HCT116 (cell line): ENCODE data around the gene MAPRE3. TPM values are rescaled to one million over a fixed set of nuclear protein-coding genes. Genes with fewer than 3 reads are reported as not detected.

Source experiments
- ATAC-seq: fragments of 200-7000 bp; cut with Tn5 transposase; 2 replicates; pipeline ENCODE4 v1.9.1; 2020; ENCODE audit warnings: mild to moderate bottlenecking, moderate library complexity
- BruUV-seq: library from RNA; stranded (reverse); fragments of 400-500 nt; replicated peaks from 2 replicates; lab custom pipeline; 2021; lab: Mats Ljungman, UMichigan
- CTCF ChIA-PET: fragments of 300-600 bp; sonication (Branson Sonifier 250); formaldehyde crosslinking; loops from one replicate; lab custom pipeline; 2021; ENCODE audit warnings: antibody characterized with exemption; lab: Charles Lee
- POLR2A ChIA-PET: fragments of 300-600, 350-600 bp; sonication (Branson Sonifier 250); formaldehyde crosslinking; loops from one replicate; lab custom pipeline; 2021; ENCODE audit warnings: antibody characterized with exemption; lab: Charles Lee
- RAD21 ChIA-PET, 2 experiments: fragments of 300-600 bp; sonication (Branson Sonifier 250); formaldehyde crosslinking; loops; one replicate each; lab custom pipeline; 2023; ENCODE audit warnings: low total read pairs in 2 of 2; ENCODE audit not compliant: uncharacterized antibody in 2 of 2, unreplicated experiment in 2 of 2, low non-redundant PET in 1 of 2; lab: Charles Lee
- DNase-seq: peaks from one replicate; pipeline ENCODE4 v3.0.0-alpha.2; 2010; ENCODE audit warnings: low read depth, low spot score
- H2AFZ ChIP-seq: fragments of 200-600 bp; shearing (Covaris generic), sonication (generic); 2 replicates; pipeline ENCODE4 v1.6.1; 2017; ENCODE audit warnings: low read depth, mixed run types, mixed read lengths, antibody characterized with exemption, low read length; ENCODE audit not compliant: poor library complexity, severe bottlenecking
- H3K27ac ChIP-seq: 2 replicates; pipeline ENCODE4 v1.5.1; 2012; ENCODE audit warnings: low read depth, low read length
- H3K27me3 ChIP-seq: fragments of 200-600 bp; sonication (generic); 2 replicates; pipeline ENCODE4 v1.6.1; 2016; ENCODE audit warnings: mixed run types, low read length, mixed read lengths; ENCODE audit not compliant: insufficient read depth
- H3K36me3 ChIP-seq, 2 experiments: fragments of 200-500 bp in 1 of 2; fragments of 200-600 bp in 1 of 2; sonication (Bioruptor generic) in 1 of 2; sonication (generic) in 1 of 2; 2 replicates each; pipeline versions ENCODE4 v1.5.1 to v1.6.1; 2014 to 2016; ENCODE audit warnings: low read length in 2 of 2, inconsistent platforms in 1 of 2, mixed read lengths in 1 of 2, mixed run types in 1 of 2; ENCODE audit not compliant: insufficient read depth in 2 of 2, control insufficient read depth in 1 of 2
- H3K4me1 ChIP-seq, 2 experiments: fragments of 200-600 bp in 1 of 2; sonication (generic) in 1 of 2; 2 replicates each; pipeline versions ENCODE4 v1.5.1 to v1.6.1; 2012 to 2017; ENCODE audit warnings: low read length in 2 of 2, inconsistent platforms in 1 of 2, mild to moderate bottlenecking in 1 of 2, mixed read lengths in 1 of 2, mixed run types in 1 of 2, moderate library complexity in 1 of 2; ENCODE audit not compliant: insufficient read depth in 2 of 2, control insufficient read depth in 1 of 2
- H3K4me2 ChIP-seq: fragments of 200-600 bp; sonication (generic); 2 replicates; pipeline ENCODE4 v1.6.1; 2017; ENCODE audit warnings: mixed run types, low read length, mixed read lengths
- H3K4me3 ChIP-seq, 2 experiments: fragments of 200-600 bp in 1 of 2; sonication (generic) in 1 of 2; replicated peaks in 1 of 2; 2 replicates each; pipeline ENCODE4 v1.5.1; 2011 to 2016; ENCODE audit warnings: low read length in 2 of 2, control low read depth in 1 of 2, low read depth in 1 of 2, mild to moderate bottlenecking in 1 of 2, mixed read lengths in 1 of 2, mixed run types in 1 of 2
- H3K79me2 ChIP-seq: fragments of 200-600 bp; sonication (generic); 2 replicates; pipeline ENCODE4 v1.6.1; 2017; ENCODE audit warnings: mild to moderate bottlenecking, mixed run types, low read length, moderate library complexity, mixed read lengths; ENCODE audit not compliant: insufficient read depth
- H3K9ac ChIP-seq: fragments of 200-600 bp; sonication (generic); 2 replicates; pipeline ENCODE4 v1.6.1; 2016; ENCODE audit warnings: low read length, mixed read lengths
- H3K9me2 ChIP-seq: fragments of 200-600 bp; sonication (generic), shearing (Covaris generic); 2 replicates; pipeline ENCODE4 v1.6.1; 2017; ENCODE audit warnings: mixed run types, mild to moderate bottlenecking, moderate library complexity; ENCODE audit not compliant: insufficient read depth
- H3K9me3 ChIP-seq, 2 experiments: fragments of 200-500 bp in 1 of 2; fragments of 200-600 bp in 1 of 2; sonication (Bioruptor generic) in 1 of 2; sonication (generic) in 1 of 2; 2 replicates each; pipeline ENCODE4 v1.6.1; 2014 to 2017; ENCODE audit warnings: low read length in 2 of 2, mixed read lengths in 2 of 2, inconsistent platforms in 1 of 2, low read depth in 1 of 2, mild to moderate bottlenecking in 1 of 2, mixed run types in 1 of 2, moderate library complexity in 1 of 2; ENCODE audit not compliant: control insufficient read depth in 1 of 2, insufficient read depth in 1 of 2
- H4K20me1 ChIP-seq: fragments of 200-600 bp; sonication (generic), shearing (Covaris generic); 2 replicates; pipeline ENCODE4 v1.6.1; 2017; ENCODE audit warnings: mixed run types, mild to moderate bottlenecking, moderate library complexity; ENCODE audit not compliant: insufficient read depth
- CEBPB ChIP-seq: IDR thresholded peaks from 2 replicates; pipeline ENCODE4 v1.6.1; 2012; ENCODE audit warnings: low read depth
- EGR1 ChIP-seq: IDR thresholded peaks from 2 replicates; pipeline ENCODE4 v1.6.1; 2012; ENCODE audit warnings: low read depth
- ELF1 ChIP-seq: IDR thresholded peaks from 2 replicates; pipeline ENCODE4 v1.6.1; 2012; ENCODE audit warnings: low read depth, borderline replicate concordance
- FOSL1 ChIP-seq: IDR thresholded peaks from 2 replicates; pipeline ENCODE4 v1.6.1; 2012; ENCODE audit warnings: low read depth
- POLR2AphosphoS5 ChIP-seq: IDR thresholded peaks from 2 replicates; pipeline ENCODE4 v1.6.1; 2011; ENCODE audit warnings: mild to moderate bottlenecking, low read depth, low read length, moderate library complexity
- REST ChIP-seq: IDR thresholded peaks from 2 replicates; pipeline ENCODE4 v1.6.1; 2012; ENCODE audit warnings: low read depth
- SIN3A ChIP-seq: IDR thresholded peaks from 2 replicates; pipeline ENCODE4 v1.6.1; 2012; ENCODE audit warnings: low read depth
- SRF ChIP-seq: IDR thresholded peaks from 2 replicates; pipeline ENCODE4 v1.6.1; 2012; ENCODE audit warnings: low read depth
- TCF7L2 ChIP-seq: IDR thresholded peaks from 2 replicates; pipeline ENCODE4 v1.7.0; 2011; ENCODE audit warnings: borderline replicate concordance, inconsistent platforms; ENCODE audit not compliant: insufficient read depth, insufficient read length; ENCODE audit errors: extremely low read depth
- YY1 ChIP-seq: IDR thresholded peaks from 2 replicates; pipeline ENCODE4 v1.6.1; 2011; ENCODE audit warnings: low read length, low read depth, moderate library complexity, mild to moderate bottlenecking; ENCODE audit not compliant: insufficient replicate concordance; ENCODE audit errors: extremely low read depth
- ZFX ChIP-seq: fragments of 450-650 bp; IDR thresholded peaks from 2 replicates; pipeline ENCODE4 v1.6.1; 2017
- intact Hi-C: fragments of 100-400 bp; cut with micrococcal nuclease; formaldehyde crosslinking; loops from 2 replicates; pipeline ENCODE4 v1.10.0; 2022
- total RNA-seq: library from RNA; stranded (reverse); gene quantifications from one replicate; pipeline ENCODE4 v1.2.1, GENCODE V29; 2021; ENCODE audit not compliant: unreplicated experiment
- TF ChIP-seq, protein P1 (sequence below): IDR thresholded peaks from 2 replicates; pipeline ENCODE4 v1.6.1; 2012
- TF ChIP-seq, protein P2 (sequence below): IDR thresholded peaks from 2 replicates; pipeline ENCODE4 v1.6.1; 2011; ENCODE audit warnings: mild to moderate bottlenecking, low read length, moderate library complexity; ENCODE audit not compliant: insufficient replicate concordance; ENCODE audit errors: extremely low read depth

MAPRE3 gene
- total RNA-seq, 1 experiment from 2014 or later: 12.1 TPM

DNA sequence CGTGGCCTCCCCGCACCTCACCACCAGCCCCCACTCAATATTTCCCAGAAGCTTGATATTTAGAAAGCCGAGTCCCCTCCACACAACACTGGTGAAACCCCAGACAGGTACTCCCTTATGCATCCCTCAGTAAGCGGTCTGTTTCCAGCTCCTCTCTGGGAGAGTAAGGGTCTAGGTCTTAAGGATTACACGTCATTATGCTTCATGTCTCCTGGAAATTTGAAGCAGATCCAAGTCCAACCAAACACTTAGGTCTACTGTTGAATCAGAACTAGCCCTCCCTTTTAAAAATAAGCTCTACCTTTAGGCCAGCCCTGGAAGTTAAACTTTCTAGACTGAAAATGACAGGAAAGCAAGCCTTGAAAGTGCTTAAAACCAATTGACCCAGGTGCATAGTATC, 102.5 kb downstream of the MAPRE3 start:
- DNase-seq (no peak), ATAC-seq (no peak)
- POLR2A ChIA-PET: no interaction called here
- Histone ChIP-seq H4K20me1 (no peaks in the 10 kb centered on the region), H2AFZ (no peak overlapping the region), H3K9ac (no peak overlapping the region), H3K79me2 (peaks cover 32% of the 10 kb centered on the region), H3K4me3 (no peak overlapping the region), H3K9me3 (no peaks in the 10 kb centered on the region), H3K4me1 (peaks cover 7 to 18% of the 10 kb centered on the region in 2 experiments), H3K36me3 (peaks cover 9 to 16% of the 10 kb centered on the region in 2 experiments; a peak in 2 of 4 replicates), H3K27ac (no peak overlapping the region), H3K27me3 (no peaks in the 10 kb centered on the region), H3K9me2 (no peaks in the 10 kb centered on the region), H3K4me2 (no peak overlapping the region)
- no TSS peak for BruUV-seq
- intact Hi-C loops: no loop called here
- TF ChIP-seq, protein P1, sequence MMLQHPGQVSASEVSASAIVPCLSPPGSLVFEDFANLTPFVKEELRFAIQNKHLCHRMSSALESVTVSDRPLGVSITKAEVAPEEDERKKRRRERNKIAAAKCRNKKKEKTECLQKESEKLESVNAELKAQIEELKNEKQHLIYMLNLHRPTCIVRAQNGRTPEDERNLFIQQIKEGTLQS: no peak
- TF ChIP-seq FOSL1: no peak
- TF ChIP-seq ZFX: no peak
- RAD21 ChIA-PET: no interaction called here
- CTCF ChIA-PET: interaction anchor here (1.2 kb wide), 1 partner anchor 8 kb away, joined by 6 read pairs; no protein-coding TSS in a partner anchor

DNA sequence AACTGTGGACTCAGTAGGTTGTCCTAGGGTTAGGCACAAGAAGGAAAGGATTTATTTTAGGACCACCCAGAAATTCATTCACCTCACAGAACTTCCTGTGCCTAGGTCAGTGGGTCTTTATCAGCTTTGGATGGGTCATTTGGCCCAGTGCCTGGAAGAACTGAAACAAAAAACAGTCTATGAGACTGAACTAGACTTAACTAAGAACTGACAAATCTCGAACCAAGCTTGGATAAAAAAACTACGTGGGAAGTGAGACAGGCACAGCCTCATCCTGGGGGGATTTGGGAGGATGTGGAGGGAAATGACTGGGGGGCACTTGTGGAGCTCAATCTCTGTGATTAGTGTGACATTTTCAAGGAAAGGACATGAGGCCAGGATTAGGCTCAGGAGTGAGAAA, 103.3 kb downstream of the MAPRE3 start:
- Histone ChIP-seq H3K9me2 (no peaks in the 10 kb centered on the region), H3K27ac (no peak overlapping the region), H3K79me2 (peaks cover 26% of the 10 kb centered on the region), H2AFZ (no peak overlapping the region), H3K36me3 (peaks cover 5 to 14% of the 10 kb centered on the region in 2 experiments; a peak in 2 of 4 replicates), H4K20me1 (no peaks in the 10 kb centered on the region), H3K27me3 (no peaks in the 10 kb centered on the region), H3K4me3 (no peak overlapping the region), H3K4me1 (peaks cover 7 to 18% of the 10 kb centered on the region in 2 experiments), H3K9me3 (no peaks in the 10 kb centered on the region), H3K9ac (no peak overlapping the region), H3K4me2 (no peak overlapping the region)
- ChIA-PET CTCF (interaction anchor here (0.6 kb wide), 1 partner anchor 229 kb away, joined by 6 read pairs; no protein-coding TSS in a partner anchor), POLR2A (interaction anchor here (0.8 kb wide), 1 partner anchor 40 kb away, joined by 5 read pairs; no protein-coding TSS in a partner anchor), RAD21 (no interaction called here)
- no peak for DNase-seq
- BruUV-seq: no TSS peak
- no peak for ATAC-seq
- TF ChIP-seq REST: no peak
- TF ChIP-seq CEBPB: no peak
- TF ChIP-seq ELF1: no peak
- no peak for TF ChIP-seq TCF7L2
- TF ChIP-seq POLR2AphosphoS5: no peak
- no peak for TF ChIP-seq SIN3A
- no peak for TF ChIP-seq SRF
- no peak for TF ChIP-seq EGR1
- TF ChIP-seq YY1: no peak
- TF ChIP-seq, protein P2, sequence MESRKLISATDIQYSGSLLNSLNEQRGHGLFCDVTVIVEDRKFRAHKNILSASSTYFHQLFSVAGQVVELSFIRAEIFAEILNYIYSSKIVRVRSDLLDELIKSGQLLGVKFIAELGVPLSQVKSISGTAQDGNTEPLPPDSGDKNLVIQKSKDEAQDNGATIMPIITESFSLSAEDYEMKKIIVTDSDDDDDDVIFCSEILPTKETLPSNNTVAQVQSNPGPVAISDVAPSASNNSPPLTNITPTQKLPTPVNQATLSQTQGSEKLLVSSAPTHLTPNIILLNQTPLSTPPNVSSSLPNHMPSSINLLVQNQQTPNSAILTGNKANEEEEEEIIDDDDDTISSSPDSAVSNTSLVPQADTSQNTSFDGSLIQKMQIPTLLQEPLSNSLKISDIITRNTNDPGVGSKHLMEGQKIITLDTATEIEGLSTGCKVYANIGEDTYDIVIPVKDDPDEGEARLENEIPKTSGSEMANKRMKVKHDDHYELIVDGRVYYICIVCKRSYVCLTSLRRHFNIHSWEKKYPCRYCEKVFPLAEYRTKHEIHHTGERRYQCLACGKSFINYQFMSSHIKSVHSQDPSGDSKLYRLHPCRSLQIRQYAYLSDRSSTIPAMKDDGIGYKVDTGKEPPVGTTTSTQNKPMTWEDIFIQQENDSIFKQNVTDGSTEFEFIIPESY: no peak
- intact Hi-C loops: no loop called here
